Measurements from ENCODE around the gene MORN1. TPM values are rescaled to one million over a fixed set of nuclear protein-coding genes. Genes with fewer than 3 reads are reported as not detected.

The MORN1 gene
- total and polyA plus RNA-seq, 2 of the 4 experiments (the other 2 are of a cell fraction) = 3.0 to 4.2 TPM

- dilution Hi-C loops (cut with HindIII; ENCODE audit: low sequenced_read_pairs, unreplicated experiment) = no loop called here
- no peak overlapping the region for H3K18ac ChIP-seq (ENCODE audit: low read depth, low read length)
- no peak overlapping the region for H4K8ac ChIP-seq (ENCODE audit: low read depth in 2 of 2, low read length in 2 of 2)
- no peak for DNase-seq
- H3K56ac ChIP-seq (ENCODE audit: extremely low read depth, insufficient read depth, low read length) = no peak overlapping the region
- H2AK9ac ChIP-seq (replicated peaks; ENCODE audit: low read depth, low read length, poor library complexity) = no peak overlapping the region
- H3K4me3 ChIP-seq (ENCODE audit: insufficient read depth, low read depth, low read length) = no peak overlapping the region
- H2BK15ac ChIP-seq (ENCODE audit: low read depth, low read length) = no peak overlapping the region
- H2AK5ac ChIP-seq (ENCODE audit: low read depth, low read length) = 0 out of 2 replicates have a peak overlapping the region, but pooled peaks have one; percentile 8
- peaks cover 13% of the 10 kb centered on the region; the same call in 1 of the 2 replicates for H3K9me1 ChIP-seq (ENCODE audit: insufficient read depth, low read length)
- no peak overlapping the region for H2BK20ac ChIP-seq (ENCODE audit: low read depth, low read length)
- WGBS, 2 experiments (ENCODE audit: extremely low coverage in 2 of 2, insufficient read length in 1 of 2) = 92% methylated on average over 16 of the region's 21 CpGs; no CpG with 5 or more reads in 1 of the 2 experiments
- H2AFZ ChIP-seq (replicated peaks; ENCODE audit: low read length, poor library complexity) = no peak overlapping the region
- H4K91ac ChIP-seq (ENCODE audit: insufficient read depth, low read depth, low read length) = no peak overlapping the region
- no peak overlapping the region for H3K27ac ChIP-seq (ENCODE audit: insufficient read depth, low read length)
- peaks cover 3 to 59% of the 10 kb centered on the region in 2 experiments; a peak in 3 of 4 replicates for H3K79me1 ChIP-seq (ENCODE audit: low read depth in 1 of 2, low read length in 2 of 2)
- H3K4me2 ChIP-seq (ENCODE audit: low read depth, low read length) = no peak overlapping the region
- H3K9ac ChIP-seq (ENCODE audit: low read depth, low read length) = no peak overlapping the region
- H3K9me3 ChIP-seq (ENCODE audit: control insufficient read depth, insufficient read depth, low read length) = no peaks in the 10 kb centered on the region
- H3K4me1 ChIP-seq (ENCODE audit: control insufficient read depth, insufficient read depth, low read length) = peaks cover 18% of the 10 kb centered on the region
- no peak overlapping the region for H4K5ac ChIP-seq (ENCODE audit: low read depth, low read length)
- in situ Hi-C loops (cut with MboI; ENCODE audit: low sequenced_read_pairs) = no loop called here
- H2BK120ac ChIP-seq (ENCODE audit: low read depth, low read length) = no peak overlapping the region
- no peak for TF ChIP-seq MXI1 (IDR thresholded peaks at IDR 0.05; ENCODE audit: borderline replicate concordance, low read depth, low read length)
- no peak for TF ChIP-seq RAD21 (IDR thresholded peaks at IDR 0.05; ENCODE audit: low read length)
- no peak for TF ChIP-seq NFE2L2 (IDR thresholded peaks at IDR 0.05; ENCODE audit: low read depth, low read length)
- no peak for TF ChIP-seq USF2 (IDR thresholded peaks at IDR 0.05; ENCODE audit: low read depth, low read length)
- no peak for TF ChIP-seq ELK1 (IDR thresholded peaks at IDR 0.05; ENCODE audit: borderline replicate concordance, low read depth, low read length)
- no peak for TF ChIP-seq CHD1 (IDR thresholded peaks at IDR 0.05; ENCODE audit: low read depth, low read length)
- intact Hi-C loops (cut with micrococcal nuclease) = no loop called here
- no peak overlapping the region for H3K4ac ChIP-seq (ENCODE audit: low read depth, low read length)
- H3K14ac ChIP-seq (replicated peaks; ENCODE audit: low read depth, low read length) = no peak overlapping the region
- no TSS peak for BruUV-seq (replicated peaks)
- ChIA-PET CTCF (no interaction called here), POLR2A (ENCODE audit: unreplicated experiment) (interaction anchor here (0.5 kb wide), 1 partner anchor 27 kb away, joined by 8 read pairs; no protein-coding TSS in a partner anchor)
- no peak for ATAC-seq (ENCODE audit: low read depth)
- no peak overlapping the region for H3K23ac ChIP-seq (ENCODE audit: low read depth, low read length)
- H3K27me3 ChIP-seq (ENCODE audit: control insufficient read depth, insufficient read depth, low read length) = no peaks in the 10 kb centered on the region
- no peak overlapping the region for H2BK5ac ChIP-seq (ENCODE audit: low read depth, low read length, poor library complexity, severe bottlenecking)
- H3K36me3 ChIP-seq (ENCODE audit: control insufficient read depth, insufficient read depth, low read length) = no peaks in the 10 kb centered on the region; the same call in 1 of the 2 replicates
- peaks cover 43% of the 10 kb centered on the region for H4K20me1 ChIP-seq (ENCODE audit: insufficient read depth, low read length)
Measured at GRCh38 chr1:2283371-2283990, 107.9 kb downstream of the MORN1 start.

All from IMR-90 (cell line).